ENCODE data around the gene TPST2.

TPST2 gene

DNA sequence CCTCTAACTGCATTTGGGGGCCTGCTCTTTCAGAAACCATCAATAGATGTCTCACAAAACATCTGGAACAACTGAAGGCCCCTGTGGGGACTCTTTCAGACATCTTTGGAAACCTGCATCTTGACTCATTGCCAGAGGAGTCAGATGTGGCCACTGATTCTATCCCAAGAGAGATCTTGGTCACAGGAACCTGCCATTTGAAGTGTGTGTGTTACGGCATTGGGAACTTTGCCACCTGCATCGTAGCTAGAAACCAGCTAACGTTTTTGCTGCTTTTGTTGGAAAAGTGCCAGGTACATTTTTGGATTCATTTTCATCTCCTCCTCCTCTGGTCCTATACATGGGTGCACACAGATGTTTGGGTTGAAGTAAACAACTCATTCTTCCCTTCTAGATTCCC is 101.9 kb downstream of the TPST2 start:
- no peak for DNase-seq

DNA sequence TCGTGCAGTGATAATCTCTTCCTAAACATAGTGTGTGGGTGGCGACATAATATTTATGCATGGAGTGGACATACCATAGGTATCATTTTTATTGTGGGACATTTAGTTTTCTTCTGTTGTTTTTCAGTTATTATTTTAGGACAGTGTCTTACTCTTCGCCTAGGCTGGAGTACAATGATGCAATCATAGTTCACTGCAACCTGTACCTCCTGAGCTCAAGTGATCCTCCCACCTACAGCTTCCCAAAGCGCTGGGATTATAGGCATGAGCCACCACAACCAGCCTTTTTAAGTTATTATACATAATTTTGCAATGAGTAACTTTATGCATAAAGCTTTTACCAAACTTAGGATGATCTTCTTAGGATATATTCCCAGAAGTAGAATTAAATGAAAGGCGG is 103.5 kb downstream of the TPST2 start:
- no peak for DNase-seq

DNA sequence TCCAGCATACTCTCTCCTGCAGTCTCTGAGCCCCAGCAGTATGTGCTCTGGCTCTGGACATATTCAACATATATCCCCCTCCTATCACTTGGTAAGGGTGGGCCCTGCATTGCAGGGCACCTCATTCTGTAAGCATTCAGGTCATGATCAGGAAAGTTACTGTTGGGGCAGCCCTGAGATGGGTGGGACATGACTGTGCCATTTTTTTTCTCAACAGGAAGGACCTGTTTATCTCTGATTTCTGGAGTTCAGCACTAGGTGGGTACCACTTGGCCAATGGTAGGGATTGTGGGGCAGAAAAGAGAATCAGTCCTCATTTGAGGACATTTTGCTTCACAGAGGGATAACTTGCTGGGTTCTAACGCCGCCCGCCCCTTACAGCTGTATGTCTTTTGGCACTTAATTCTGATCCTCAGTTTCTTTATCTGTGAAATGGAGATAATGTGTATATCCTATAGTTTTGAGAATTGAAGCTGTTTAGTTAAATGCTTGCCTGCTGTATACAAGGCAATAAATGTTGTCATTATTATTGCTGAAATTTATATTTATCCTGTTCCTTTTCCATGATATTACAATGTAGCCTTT is 104.0 kb downstream of the TPST2 start:
- DNase-seq = no peak

DNA sequence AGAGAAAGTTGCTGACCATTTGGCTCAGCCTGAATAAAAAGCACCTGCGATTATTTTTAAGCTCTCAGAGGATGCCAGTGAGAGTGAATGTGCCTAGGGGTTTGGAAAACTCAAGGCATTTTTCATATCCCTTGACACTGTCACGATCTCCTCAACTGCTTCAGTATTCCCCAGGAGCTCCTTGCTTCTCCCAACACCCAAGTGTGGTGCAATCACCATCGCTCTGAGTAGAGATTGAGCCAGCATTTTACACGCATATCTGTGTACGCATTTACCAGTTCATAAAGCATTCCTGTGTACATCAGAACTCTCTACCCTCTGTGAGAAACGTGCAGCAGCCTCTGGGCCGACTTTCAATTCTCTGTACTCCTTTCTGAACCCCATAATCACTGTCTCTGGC is 104.9 kb downstream of the TPST2 start:
- DNase-seq = no peak

DNA sequence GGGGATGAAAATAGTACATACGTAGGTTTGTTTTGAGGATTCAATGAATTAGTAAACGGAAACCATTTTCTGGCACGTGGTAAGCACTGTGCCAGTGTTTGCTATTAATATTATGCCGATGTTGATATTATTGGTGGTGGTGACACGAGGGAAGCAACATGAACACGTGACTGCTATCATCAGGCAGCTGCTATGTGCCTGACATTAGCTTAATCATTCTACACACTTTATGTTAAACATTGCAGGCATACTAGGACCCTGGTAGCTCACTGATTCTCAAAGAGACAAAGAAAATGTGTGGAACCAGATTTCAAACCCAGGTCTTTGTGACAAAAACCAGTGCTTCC is 105.6 kb downstream of the TPST2 start:
- no peak for DNase-seq

DNA sequence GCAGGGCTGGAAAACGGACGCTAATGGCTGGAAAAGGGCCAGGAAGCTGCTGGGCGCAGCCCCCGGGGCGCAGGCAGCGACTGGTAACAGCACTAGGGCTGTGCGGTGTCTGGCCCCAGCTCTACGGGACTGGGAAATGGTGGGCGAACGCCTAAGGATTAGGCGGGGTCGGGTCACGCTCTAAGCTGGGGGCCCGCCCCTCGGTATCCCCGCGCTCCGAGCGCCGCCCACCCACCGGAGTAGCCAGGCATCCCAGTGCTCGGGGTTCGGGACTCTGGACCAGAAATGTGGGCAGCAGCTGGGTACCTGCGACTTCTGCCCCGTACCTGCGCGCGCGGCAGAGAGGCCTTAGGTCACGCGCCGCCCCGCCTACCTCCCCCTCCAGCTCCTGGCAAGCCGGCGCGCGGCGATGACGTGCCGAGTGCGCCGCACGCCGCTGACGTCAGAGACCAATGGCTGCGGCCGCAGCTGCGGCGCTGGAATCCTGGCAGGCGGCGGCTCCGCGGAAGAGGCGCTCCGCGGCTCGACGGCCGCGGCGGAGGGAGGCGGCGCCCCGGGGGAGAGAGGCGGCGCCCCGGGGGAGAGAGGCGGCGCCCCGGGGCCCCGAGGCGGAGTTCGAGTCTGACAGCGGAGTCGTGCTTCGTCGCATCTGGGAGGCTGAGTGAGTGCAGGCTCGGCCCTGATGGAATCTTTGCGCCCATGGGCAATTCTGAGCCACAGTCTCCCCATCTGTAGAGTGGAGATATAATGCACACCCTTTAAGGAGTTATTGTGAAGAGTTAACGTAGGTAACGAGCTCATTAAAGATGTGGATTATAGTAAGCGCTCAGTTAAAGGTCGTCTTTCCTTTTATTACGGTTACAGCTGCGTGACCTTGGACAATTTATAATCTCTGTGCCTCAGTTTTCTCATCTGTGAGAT is 106.2 kb downstream of the TPST2 start, which contains the start of the genes HPS4 and SRRD:
HPS4 (minus strand) TSS at position 345 of the 921 bp plus-strand sequence. CDS start 2,021 bp downstream, outside the sequence.
SRRD (plus strand) TSS at position 439 of the 921 bp plus-strand sequence; CDS start at position 453, 14 bp downstream.
- DNase-seq = peak; percentile 94

DNA sequence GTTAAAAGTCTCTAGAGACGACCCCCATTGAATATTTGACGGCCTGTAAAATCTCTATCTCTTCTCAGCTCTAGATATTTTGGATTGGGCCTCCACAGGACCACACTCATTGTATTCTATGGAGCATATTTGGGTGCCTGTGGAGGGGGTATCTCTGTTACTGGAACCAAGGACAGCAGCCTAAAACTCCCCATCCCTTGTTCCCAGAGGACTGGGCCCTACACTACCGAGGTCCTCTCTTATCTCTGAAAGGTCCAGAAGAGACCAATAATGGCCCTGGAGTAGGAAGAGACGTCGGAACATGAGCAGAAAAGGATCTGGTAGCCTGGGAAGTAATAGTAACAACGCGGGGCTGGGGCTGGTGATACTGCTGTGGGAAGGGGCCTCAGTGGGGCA is 106.9 kb downstream of the TPST2 start:
- no peak for DNase-seq

DNA sequence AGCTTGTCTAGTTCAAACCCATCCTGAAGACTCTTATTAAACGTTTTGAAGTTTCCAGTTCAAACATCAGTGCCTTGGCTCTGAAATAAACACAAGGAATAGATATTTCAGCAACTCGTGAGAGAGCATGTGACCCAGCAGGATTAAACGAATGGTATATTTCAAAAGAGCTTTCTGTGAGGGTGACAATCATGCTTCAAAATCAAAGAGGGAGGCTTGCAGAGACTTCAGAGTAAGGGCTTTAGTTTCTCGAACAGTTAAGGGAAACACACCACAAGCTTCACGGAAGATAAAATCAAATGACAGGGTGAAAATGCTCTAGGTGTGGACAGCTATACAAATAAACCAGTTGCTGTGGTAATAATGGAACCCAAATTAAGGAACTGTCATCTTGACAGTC is 107.8 kb downstream of the TPST2 start:
- no peak for DNase-seq

DNA sequence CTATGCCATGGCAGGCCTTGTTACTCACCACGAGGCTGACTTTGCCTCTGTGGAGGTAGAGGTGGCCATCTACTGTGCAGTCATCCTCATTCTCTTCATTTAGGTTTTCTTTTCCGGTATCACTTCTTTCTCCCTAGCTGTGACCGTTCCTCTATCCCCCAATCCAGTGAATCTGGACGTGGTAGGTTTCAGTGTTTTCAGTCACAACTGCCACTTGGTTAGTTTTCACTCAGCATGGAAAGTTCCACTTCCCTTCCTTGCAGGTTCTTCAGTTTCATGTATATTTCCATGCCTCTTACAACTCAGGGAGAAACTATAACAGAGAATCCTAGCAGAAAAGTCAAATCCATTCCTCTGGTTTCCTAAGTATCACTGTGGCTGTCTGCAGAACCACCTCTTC is 108.2 kb downstream of the TPST2 start:
- DNase-seq = peak; percentile 56

DNA sequence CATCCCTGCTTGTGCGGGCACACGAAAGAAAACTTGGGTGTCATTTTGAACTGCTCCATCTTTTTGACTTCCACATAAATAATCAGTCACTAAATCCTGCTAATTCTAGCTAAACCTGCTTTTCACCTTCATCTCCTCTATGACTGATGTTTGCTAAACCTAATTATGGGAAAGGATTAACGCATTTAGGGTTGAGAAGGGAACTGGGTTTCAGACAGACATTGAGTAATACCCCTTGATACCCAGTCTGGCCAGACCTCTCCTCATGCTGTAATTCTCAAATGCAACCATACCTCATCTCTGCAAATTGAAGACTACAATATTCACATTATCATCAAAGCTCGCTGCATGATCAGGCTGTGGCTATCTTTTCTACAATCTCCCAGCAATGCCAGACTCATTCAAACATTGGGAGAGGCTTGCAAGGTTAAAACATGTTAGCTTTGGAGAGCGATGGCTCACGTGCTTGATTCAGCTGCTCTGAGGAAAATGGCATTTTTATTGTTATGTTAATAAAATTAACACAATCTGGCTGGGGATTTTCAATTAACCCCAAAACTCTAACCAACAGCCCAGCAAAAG is 108.7 kb downstream of the TPST2 start:
- no peak for DNase-seq

DNA sequence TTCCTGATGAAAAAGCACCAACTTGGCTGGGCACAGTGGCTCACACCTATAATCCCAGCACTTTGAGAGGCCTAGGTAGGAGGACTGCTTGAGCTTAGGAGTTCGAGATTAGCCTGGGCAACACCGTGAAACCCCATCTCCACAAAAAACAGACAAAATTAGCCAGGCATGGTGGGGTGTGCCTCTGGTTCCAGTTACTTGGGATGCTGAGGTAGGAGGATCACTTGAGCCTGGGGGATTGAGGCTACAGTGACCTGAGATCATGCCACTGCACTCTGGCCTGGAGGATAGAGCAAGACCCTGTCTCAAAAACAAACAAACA is 109.4 kb downstream of the TPST2 start:
- no peak for DNase-seq

DNA sequence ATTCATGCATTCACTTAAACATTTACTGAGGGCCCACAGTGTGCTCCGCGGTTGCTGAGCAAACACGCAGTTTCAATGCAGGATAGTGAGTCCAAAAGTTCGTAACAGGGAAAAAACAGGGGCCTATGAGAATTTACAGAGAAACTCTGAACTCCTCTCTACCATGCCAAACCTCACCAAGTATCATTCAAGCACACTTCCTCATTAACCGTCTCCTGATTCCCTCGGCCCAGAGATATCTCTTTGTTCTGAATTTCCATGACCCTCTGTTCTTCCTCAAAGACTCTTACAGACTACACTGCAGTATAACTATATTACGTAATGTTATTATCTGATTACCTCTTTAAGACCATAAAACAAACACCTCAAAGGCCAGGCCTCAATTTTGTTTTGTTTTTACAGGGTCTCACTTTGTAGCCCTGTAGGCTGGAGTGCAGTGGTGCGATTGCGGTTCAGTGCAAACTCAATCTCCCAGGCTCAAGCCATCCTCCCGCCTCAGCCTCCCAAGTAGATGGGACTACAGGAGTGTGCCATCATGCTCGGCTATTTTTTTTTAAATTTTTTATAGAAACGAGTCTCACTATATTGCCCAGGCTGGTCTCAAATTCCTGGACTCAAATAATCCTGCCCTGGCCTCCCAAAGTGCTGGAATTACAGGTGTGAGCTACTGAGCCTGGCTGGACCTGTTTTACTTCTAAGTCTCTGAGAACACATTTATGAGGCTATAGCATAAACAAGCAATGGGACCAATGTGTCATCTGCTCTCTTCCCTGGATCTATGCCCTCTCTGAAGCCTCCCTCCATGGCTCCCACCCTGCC is 109.9 kb downstream of the TPST2 start:
- peak; percentile 47 for DNase-seq

DNA sequence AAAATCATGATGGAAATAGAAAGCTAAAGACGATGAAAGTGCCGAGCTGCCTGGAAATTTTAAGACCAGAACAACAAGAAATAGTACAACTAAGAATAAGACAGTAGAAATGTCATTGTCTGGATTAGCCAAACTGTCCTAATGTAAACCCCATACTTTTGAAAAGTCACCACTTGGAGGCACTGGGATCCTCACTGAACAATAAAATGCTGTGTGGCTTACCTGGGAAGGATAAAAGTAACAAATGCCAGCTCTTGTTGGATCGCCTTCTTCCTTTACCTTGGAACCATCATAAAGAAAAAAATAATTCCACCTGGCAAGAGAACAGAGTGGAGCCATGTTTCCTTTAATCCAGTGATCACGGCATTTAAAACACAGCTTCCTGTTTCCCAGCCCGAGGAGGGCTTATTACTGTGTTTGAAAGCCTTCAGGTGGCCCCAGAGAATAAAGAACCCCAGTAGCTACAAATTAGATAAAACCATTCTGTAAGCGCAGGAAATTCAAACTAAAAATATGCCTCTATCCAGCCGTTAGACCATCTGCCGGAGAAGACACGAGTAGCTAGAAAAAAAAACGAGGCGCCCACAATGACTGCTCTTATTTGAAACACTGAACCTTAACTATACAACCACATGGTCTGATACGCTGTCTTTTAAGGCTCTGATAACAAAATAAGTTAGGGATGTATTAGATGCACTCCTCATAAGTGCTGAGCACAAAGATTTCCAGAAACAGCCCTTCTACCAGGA is 110.7 kb downstream of the TPST2 start:
- DNase-seq = no peak

DNA sequence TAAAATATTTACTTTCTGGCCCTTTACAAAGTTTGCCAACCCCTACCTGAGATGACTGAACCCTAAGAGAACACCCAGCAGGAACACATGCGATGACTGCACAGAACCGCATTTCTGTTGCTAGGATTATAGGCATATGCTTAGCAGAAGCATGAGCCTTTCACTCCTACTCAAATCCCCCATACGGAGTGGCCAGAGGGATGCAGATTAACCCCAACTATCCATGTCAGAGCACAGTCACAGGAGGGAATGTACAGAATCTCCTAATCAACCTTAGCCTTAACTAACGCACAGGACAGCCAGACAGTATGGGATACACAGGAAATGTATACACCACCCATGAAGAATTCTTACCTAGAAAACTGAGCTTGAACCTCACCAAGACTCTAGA is 112.6 kb downstream of the TPST2 start:
- no peak for DNase-seq

DNA sequence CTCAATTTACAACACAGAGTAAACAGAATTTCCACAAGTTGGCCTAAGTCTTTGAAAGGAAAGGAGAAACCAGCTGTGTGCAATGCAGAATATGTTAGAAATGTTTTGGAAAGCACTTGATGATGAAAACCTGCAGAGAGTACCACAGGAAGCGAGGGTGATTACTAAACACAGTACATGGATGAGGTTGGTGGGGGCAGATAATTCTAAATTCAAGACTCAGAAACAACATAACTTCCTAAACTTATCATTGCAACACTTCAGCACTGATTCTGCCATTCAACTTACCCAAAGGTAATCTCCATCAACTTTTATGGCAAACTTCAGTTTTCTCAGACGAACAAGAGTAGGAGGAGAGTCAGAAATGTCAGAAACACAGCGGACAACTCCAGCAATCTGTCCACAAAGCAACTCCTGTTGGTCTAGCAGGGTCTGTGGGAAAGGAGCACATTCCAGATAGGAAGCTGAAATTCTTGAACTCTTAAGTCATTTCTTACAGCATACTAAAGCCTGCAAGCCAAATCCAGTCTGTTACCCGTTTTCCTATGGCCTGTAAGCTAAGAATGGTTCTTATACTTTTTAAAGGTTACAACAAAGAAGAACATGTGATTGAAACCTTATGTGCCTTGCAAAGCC is 113.1 kb downstream of the TPST2 start:
- peak; percentile 35 for DNase-seq

DNA sequence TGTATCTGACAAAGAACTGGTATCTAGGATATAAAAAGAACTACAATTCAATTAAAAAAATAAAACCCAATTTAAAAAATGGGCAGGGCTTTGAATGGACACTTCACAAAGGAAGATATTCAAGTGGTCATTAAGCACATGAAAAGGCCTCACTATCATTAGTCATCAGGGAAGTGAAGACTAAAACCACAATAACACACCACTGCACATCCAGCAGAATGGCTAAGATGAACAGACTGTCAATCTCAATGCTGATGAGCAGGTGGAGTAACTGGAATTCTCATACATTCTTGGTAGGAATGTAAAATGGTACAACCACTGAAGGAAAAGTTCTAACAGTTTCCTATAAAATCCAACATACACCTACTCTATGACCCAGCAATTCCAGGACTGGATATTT is 115.2 kb downstream of the TPST2 start:
- DNase-seq = peak; percentile 65
